Skeletal muscle satellite cell (primary cell): ENCODE results near the gene GPX2.

ENCODE experiments used
- H3K27me3 ChIP-seq: 2 replicates; pipeline ENCODE4 v1.7.0; 2013; ENCODE audit warnings: low read length; ENCODE audit not compliant: control insufficient read depth, insufficient read depth
- H3K36me3 ChIP-seq: 2 replicates; pipeline ENCODE4 v1.7.0; 2013; ENCODE audit warnings: mild to moderate bottlenecking, control low read depth, low read length; ENCODE audit not compliant: insufficient read depth
- H3K4me1 ChIP-seq: 2 replicates; pipeline ENCODE4 v1.7.0; 2013; ENCODE audit warnings: low read length; ENCODE audit not compliant: control insufficient read depth, insufficient read depth
- H3K4me2 ChIP-seq: 2 replicates; pipeline ENCODE4 v1.7.0; 2013; ENCODE audit warnings: mild to moderate bottlenecking, low read length
- H3K4me3 ChIP-seq: 2 replicates; pipeline ENCODE4 v1.7.0; 2013; ENCODE audit warnings: low read length
- H3K9ac ChIP-seq: 2 replicates; pipeline ENCODE4 v1.7.0; 2013; ENCODE audit warnings: mild to moderate bottlenecking, low read depth, low read length, moderate library complexity
- H3K9me3 ChIP-seq: replicated peaks from 2 replicates; pipeline ENCODE4 v1.7.0; 2013; ENCODE audit warnings: mild to moderate bottlenecking, control low read depth, low read length

Gene GPX2

GRCh38 chr14:64947710-64948611, 5.4 kb upstream of the GPX2 start:
- H3K9me3 ChIP-seq, result no peaks in the 10 kb centered on the region
- H3K36me3 ChIP-seq, result no peaks in the 10 kb centered on the region
- H3K9ac ChIP-seq, result no peak overlapping the region
- H3K4me3 ChIP-seq, result no peak overlapping the region
- H3K4me2 ChIP-seq, result no peak overlapping the region
- H3K4me1 ChIP-seq, result no peaks in the 10 kb centered on the region
- no peaks in the 10 kb centered on the region for H3K27me3 ChIP-seq

GRCh38 chr14:64946310-64947045, 3.9 kb upstream of the GPX2 start:
- Histone ChIP-seq H3K4me3 (no peak overlapping the region), H3K4me2 (no peak overlapping the region), H3K36me3 (peaks cover 10% of the 10 kb centered on the region), H3K9ac (no peak overlapping the region), H3K27me3 (no peaks in the 10 kb centered on the region), H3K4me1 (no peaks in the 10 kb centered on the region), H3K9me3 (no peaks in the 10 kb centered on the region)

GRCh38 chr14:64945431-64946178, 3.1 kb upstream of the GPX2 start:
- H3K27me3 ChIP-seq, result no peaks in the 10 kb centered on the region
- H3K9ac ChIP-seq, result no peak overlapping the region
- H3K4me2 ChIP-seq, result no peak overlapping the region
- no peaks in the 10 kb centered on the region for H3K4me1 ChIP-seq
- peaks cover 10% of the 10 kb centered on the region for H3K36me3 ChIP-seq
- no peak overlapping the region for H3K4me3 ChIP-seq
- H3K9me3 ChIP-seq, result no peaks in the 10 kb centered on the region

GRCh38 chr14:64944861-64945260, 2.3 kb upstream of the GPX2 start:
- Histone ChIP-seq H3K27me3 (no peaks in the 10 kb centered on the region), H3K9ac (no peak overlapping the region), H3K4me1 (no peaks in the 10 kb centered on the region), H3K36me3 (peaks cover 13% of the 10 kb centered on the region), H3K4me3 (no peak overlapping the region), H3K4me2 (no peak overlapping the region), H3K9me3 (no peaks in the 10 kb centered on the region)

GRCh38 chr14:64944041-64944440, 1.5 kb upstream of the GPX2 start:
- Histone ChIP-seq H3K4me1 (no peaks in the 10 kb centered on the region), H3K9me3 (no peaks in the 10 kb centered on the region), H3K36me3 (peaks cover 15% of the 10 kb centered on the region), H3K4me2 (no peak overlapping the region), H3K9ac (no peak overlapping the region), H3K27me3 (no peaks in the 10 kb centered on the region), H3K4me3 (no peak overlapping the region)

GRCh38 chr14:64943556-64943955, 1.0 kb upstream of the GPX2 start:
- Histone ChIP-seq H3K9me3 (no peaks in the 10 kb centered on the region), H3K4me2 (no peak overlapping the region), H3K4me3 (no peak overlapping the region), H3K27me3 (no peaks in the 10 kb centered on the region), H3K36me3 (peaks cover 17% of the 10 kb centered on the region), H3K4me1 (no peaks in the 10 kb centered on the region), H3K9ac (no peak overlapping the region)

GRCh38 chr14:64940336-64940910, 2.1 kb downstream of the GPX2 start:
- no peaks in the 10 kb centered on the region for H3K4me1 ChIP-seq
- H3K36me3 ChIP-seq, result peaks cover 17% of the 10 kb centered on the region
- no peaks in the 10 kb centered on the region for H3K27me3 ChIP-seq
- no peaks in the 10 kb centered on the region for H3K9me3 ChIP-seq
- no peak overlapping the region for H3K4me3 ChIP-seq
- H3K9ac ChIP-seq, result no peak overlapping the region
- no peak overlapping the region for H3K4me2 ChIP-seq

- no peak overlapping the region for H3K4me3 ChIP-seq
These were observed 2.7 kb downstream of the GPX2 start for GRCh38 chr14:64939817-64940190.

GRCh38 chr14:64938972-64939816, 3.4 kb downstream of the GPX2 start:
- Histone ChIP-seq H3K9ac (no peak overlapping the region), H3K4me3 (no peak overlapping the region), H3K4me1 (peaks cover 3% of the 10 kb centered on the region), H3K4me2 (no peak overlapping the region), H3K27me3 (no peaks in the 10 kb centered on the region), H3K9me3 (no peaks in the 10 kb centered on the region), H3K36me3 (peaks cover 17% of the 10 kb centered on the region)

More at GRCh38 chr14:64939817-64940190, 2.7 kb downstream of the GPX2 start:
- Histone ChIP-seq H3K4me1 (no peaks in the 10 kb centered on the region), H3K4me2 (no peak overlapping the region), H3K27me3 (no peaks in the 10 kb centered on the region), H3K36me3 (peaks cover 17% of the 10 kb centered on the region), H3K9me3 (no peaks in the 10 kb centered on the region), H3K9ac (no peak overlapping the region)

- H3K27me3 ChIP-seq, result no peaks in the 10 kb centered on the region
- H3K9me3 ChIP-seq, result no peaks in the 10 kb centered on the region
- peaks cover 25% of the 10 kb centered on the region for H3K36me3 ChIP-seq
- H3K9ac ChIP-seq, result no peak overlapping the region
- H3K4me1 ChIP-seq, result peaks cover 3% of the 10 kb centered on the region
- no peak overlapping the region for H3K4me2 ChIP-seq
- no peak overlapping the region for H3K4me3 ChIP-seq
These were observed 4.7 kb downstream of the GPX2 start for GRCh38 chr14:64937821-64938193.
